HG03064 (cell line): ENCODE measurements around the gene TATDN2.

ENCODE experiments used
- ATAC-seq: cut with Tn5 transposase; IDR thresholded peaks from one replicate; pipeline ENCODE4 v1.9.1; 2021; ENCODE audit warnings: low read depth; ENCODE audit not compliant: unreplicated experiment

The TATDN2 gene

GRCh38 chr3:10312861-10313260 is 64.6 kb downstream of the TATDN2 start:
- no peak for ATAC-seq

- ATAC-seq, result no peak
Measured at GRCh38 chr3:10315101-10315500, 66.8 kb downstream of the TATDN2 start.

GRCh38 chr3:10315771-10316344 is 67.6 kb downstream of the TATDN2 start:
- ATAC-seq, result no peak

- ATAC-seq, result no peak
Measured at GRCh38 chr3:10317311-10317960, 69.2 kb downstream of the TATDN2 start.

- no peak for ATAC-seq
Measured at GRCh38 chr3:10317961-10318350, 69.7 kb downstream of the TATDN2 start.

- ATAC-seq, result no peak
Measured at GRCh38 chr3:10319251-10319650, 71.0 kb downstream of the TATDN2 start.

- ATAC-seq, result no peak
Measured at GRCh38 chr3:10319804-10320203, 71.5 kb downstream of the TATDN2 start.

- ATAC-seq, result no peak
Measured at GRCh38 chr3:10320320-10320677, 72.0 kb downstream of the TATDN2 start.

- ATAC-seq, result no peak
Measured at GRCh38 chr3:10321630-10322351, 73.5 kb downstream of the TATDN2 start.

- no peak for ATAC-seq
Measured at GRCh38 chr3:10322352-10322710, 74.1 kb downstream of the TATDN2 start.

GRCh38 chr3:10327592-10327991 is 79.3 kb downstream of the TATDN2 start:
- no peak for ATAC-seq

GRCh38 chr3:10328460-10329071 is 80.3 kb downstream of the TATDN2 start:
- ATAC-seq, result no peak

GRCh38 chr3:10329495-10330015 is 81.3 kb downstream of the TATDN2 start:
- ATAC-seq, result no peak

- ATAC-seq, result no peak
Measured at GRCh38 chr3:10330319-10330718, 82.1 kb downstream of the TATDN2 start.
